ENCODE measurements around the gene LRRC32. TPM values are rescaled to one million over a fixed set of nuclear protein-coding genes. Genes with fewer than 3 reads are reported as not detected.

The LRRC32 gene
- total and polyA plus RNA-seq, 10 of the 15 experiments (the other 5 are each of a cell fraction or from before 2014, with no cell fraction given): 0.56 to 20.8 (median 7.4) TPM

- TF ChIP-seq BRCA1 (IDR thresholded peaks at IDR 0.05; ENCODE audit: low read depth, low read length) (no peak), NR2F1 (conservative IDR thresholded peaks at IDR 0.05) (peak; percentile 62), SMAD5 (IDR thresholded peaks at IDR 0.05; ENCODE audit: low read depth) (no peak), PRDM15 (CRISPR knock-in tag; IDR thresholded peaks at IDR 0.05) (no peak), SIN3A (IDR thresholded peaks at IDR 0.05; ENCODE audit: low read depth, low read length) (no peak), ETV6 (conservative IDR thresholded peaks at IDR 0.05 in 1 of 2, IDR thresholded peaks at IDR 0.05 in 1 of 2; ENCODE audit: borderline replicate concordance in 1 of 2, low read depth in 1 of 2) (peak in 1 of 2 experiments; percentile 58; a peak in 1 of 4 replicates), MTA2 (IDR thresholded peaks at IDR 0.05; ENCODE audit: low read depth) (no peak), NFXL1 (IDR thresholded peaks at IDR 0.05; ENCODE audit: borderline replicate concordance) (no peak), PAX8 (IDR thresholded peaks at IDR 0.05) (no peak), ZNF24 (IDR thresholded peaks at IDR 0.05) (no peak), TCF7 (IDR thresholded peaks at IDR 0.05; ENCODE audit: borderline replicate concordance) (no peak), KDM1A (IDR thresholded peaks at IDR 0.05; ENCODE audit: borderline replicate concordance) (no peak), RAD51 (IDR thresholded peaks at IDR 0.05) (no peak), BCL11A (IDR thresholded peaks at IDR 0.05; ENCODE audit: low read depth, low read length) (0 out of 2 replicates have a peak, but pooled peaks have one; percentile 3), TCF3 (IDR thresholded peaks at IDR 0.05; ENCODE audit: borderline replicate concordance, insufficient read depth, low read depth, low read length) (no peak), SIX5 (IDR thresholded peaks at IDR 0.05; ENCODE audit: low read depth, low read length, severe bottlenecking) (no peak), CUX1 (IDR thresholded peaks at IDR 0.05; ENCODE audit: insufficient replicate concordance, low read depth, low read length) (no peak), CBX3 (IDR thresholded peaks at IDR 0.05; ENCODE audit: borderline replicate concordance, low read depth) (no peak), SUPT20H (IDR thresholded peaks at IDR 0.05; ENCODE audit: borderline replicate concordance, control insufficient read depth, low read depth, low read length) (no peak), CHD1 (IDR thresholded peaks at IDR 0.05; ENCODE audit: low read depth, low read length) (no peak), GATAD2B (conservative IDR thresholded peaks at IDR 0.05; ENCODE audit: low read depth) (peak; percentile 14; the same call in 1 of the 2 replicates), HCFC1 (IDR thresholded peaks at IDR 0.05; ENCODE audit: low read length) (no peak), JUND (IDR thresholded peaks at IDR 0.05; ENCODE audit: low read depth, low read length) (no peak), ZNF274 (IDR thresholded peaks at IDR 0.05; ENCODE audit: insufficient read depth, insufficient read length) (no peak)
Observed at GRCh38 chr11:76670485-76671236, at the start of gene LRRC32 (continued).
